Keratinocyte (primary cell): ENCODE results near the gene TROAP.

ENCODE experiments used
- EZH2 ChIP-seq: IDR thresholded peaks from one replicate; pipeline ENCODE4 v1.6.1; 2012; ENCODE audit warnings: inconsistent platforms, mild to moderate bottlenecking, low read length, moderate library complexity
- TF ChIP-seq, protein P1 (sequence below), 3 experiments: IDR thresholded peaks in 1 of 3; conservative IDR thresholded peaks in 1 of 3; optimal IDR thresholded peaks in 1 of 3; 2 replicates in 2 of 3; 3 replicates in 1 of 3; pipeline versions ENCODE3 to v1.5.1; 2011; ENCODE audit warnings: low read length in 3 of 3, mild to moderate bottlenecking in 3 of 3, moderate library complexity in 2 of 3, control low read depth in 1 of 3, inconsistent platforms in 1 of 3; ENCODE audit not compliant: insufficient read depth in 2 of 3; ENCODE audit errors: extremely low read depth in 1 of 3

DNA sequence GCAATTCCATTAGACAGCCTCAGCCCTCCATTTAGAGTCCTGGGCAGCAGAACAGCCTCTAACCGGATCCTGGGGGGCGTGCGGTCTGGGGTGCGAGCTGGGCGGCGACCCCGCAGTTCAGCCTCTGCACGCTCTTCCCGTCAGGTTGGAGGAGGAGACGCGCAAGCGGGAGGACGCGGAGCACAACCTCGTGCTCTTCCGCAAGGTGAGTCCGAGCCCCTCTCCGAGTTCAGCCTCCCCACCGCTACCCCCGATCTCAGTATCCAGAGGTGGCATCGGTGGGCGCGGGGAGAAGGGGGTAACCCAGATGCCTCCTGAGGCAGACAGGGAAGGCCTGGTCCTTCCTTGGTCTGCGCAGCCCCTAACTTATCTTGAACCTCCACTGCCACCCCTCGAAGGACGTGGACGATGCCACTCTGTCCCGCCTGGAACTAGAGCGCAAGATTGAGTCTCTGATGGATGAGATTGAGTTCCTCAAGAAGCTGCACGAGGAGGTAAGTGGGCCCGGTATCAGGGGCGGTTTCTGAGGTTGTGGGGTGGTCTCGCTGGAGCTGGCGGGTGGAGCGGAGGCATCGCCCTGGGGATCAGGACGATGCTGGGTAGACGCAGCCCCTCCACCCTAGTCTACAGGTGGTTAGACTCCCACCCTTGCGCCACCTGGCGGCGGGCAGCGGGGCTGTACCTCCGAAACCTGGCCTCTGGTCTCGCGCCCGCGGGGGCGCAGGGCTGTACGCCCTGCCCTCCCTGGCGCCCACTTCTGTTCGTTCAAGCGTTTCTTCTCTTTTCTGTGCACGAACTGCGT is 26.8 kb upstream of the TROAP start:
- TF ChIP-seq, protein P1, sequence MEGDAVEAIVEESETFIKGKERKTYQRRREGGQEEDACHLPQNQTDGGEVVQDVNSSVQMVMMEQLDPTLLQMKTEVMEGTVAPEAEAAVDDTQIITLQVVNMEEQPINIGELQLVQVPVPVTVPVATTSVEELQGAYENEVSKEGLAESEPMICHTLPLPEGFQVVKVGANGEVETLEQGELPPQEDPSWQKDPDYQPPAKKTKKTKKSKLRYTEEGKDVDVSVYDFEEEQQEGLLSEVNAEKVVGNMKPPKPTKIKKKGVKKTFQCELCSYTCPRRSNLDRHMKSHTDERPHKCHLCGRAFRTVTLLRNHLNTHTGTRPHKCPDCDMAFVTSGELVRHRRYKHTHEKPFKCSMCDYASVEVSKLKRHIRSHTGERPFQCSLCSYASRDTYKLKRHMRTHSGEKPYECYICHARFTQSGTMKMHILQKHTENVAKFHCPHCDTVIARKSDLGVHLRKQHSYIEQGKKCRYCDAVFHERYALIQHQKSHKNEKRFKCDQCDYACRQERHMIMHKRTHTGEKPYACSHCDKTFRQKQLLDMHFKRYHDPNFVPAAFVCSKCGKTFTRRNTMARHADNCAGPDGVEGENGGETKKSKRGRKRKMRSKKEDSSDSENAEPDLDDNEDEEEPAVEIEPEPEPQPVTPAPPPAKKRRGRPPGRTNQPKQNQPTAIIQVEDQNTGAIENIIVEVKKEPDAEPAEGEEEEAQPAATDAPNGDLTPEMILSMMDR (optimal IDR thresholded peaks at IDR 0.05 in 1 of 3, IDR thresholded peaks at IDR 0.05 in 1 of 3, conservative IDR thresholded peaks at IDR 0.05 in 1 of 3; ENCODE audit: extremely low read depth in 1 of 3, insufficient read depth in 2 of 3, low read length in 3 of 3) = peak; percentile 71 to 94 (median 87)
- TF ChIP-seq EZH2 = no peak
